HG02943 (cell line): ENCODE measurements around the gene IL19.

Experiments
- ATAC-seq: cut with Tn5 transposase; IDR thresholded peaks from one replicate; pipeline ENCODE4 v1.9.1; 2021; ENCODE audit warnings: mild to moderate bottlenecking, low read depth, moderate library complexity; ENCODE audit not compliant: unreplicated experiment

IL19 gene

DNA sequence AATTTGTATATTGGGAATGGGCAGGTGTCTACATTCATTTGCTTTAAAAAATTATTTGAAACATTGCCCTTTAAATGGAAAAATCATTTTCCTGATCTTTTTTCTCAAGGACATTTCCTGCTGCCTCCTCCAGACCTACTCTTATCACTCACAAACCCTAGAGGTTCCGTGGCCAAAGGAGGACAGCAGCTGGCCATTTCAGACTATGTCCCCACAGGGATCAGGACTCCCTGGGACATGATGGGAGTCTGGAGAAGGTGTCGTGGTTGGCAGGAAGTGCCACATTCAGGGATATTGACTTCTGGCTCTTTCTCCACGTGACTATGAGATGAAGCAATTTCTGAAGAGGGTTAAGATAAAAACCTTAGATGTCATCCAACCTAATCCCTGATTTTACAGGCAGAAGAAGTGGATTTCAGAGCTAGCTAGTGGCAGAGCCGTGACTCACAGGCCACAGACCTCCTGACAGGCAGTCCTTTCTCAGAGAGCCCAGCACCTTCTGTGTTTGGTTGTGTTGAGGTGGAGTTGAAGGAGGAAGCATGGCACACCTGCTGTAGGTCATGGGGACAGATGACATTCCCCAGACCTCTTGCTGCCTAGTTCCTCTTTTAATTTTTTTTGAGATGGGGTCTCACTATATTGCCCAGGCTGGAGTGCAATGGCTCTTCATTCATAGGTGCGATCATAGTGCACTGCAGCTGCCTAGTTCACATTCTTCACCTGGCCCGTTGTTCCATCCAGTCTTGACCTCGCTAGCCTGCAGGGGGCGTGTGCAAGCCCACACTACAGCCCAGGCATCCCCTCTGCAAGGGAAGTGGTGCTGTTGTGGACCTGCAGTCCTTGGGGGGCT lies 27.2 kb downstream of the IL19 start:
- ATAC-seq: no peak

DNA sequence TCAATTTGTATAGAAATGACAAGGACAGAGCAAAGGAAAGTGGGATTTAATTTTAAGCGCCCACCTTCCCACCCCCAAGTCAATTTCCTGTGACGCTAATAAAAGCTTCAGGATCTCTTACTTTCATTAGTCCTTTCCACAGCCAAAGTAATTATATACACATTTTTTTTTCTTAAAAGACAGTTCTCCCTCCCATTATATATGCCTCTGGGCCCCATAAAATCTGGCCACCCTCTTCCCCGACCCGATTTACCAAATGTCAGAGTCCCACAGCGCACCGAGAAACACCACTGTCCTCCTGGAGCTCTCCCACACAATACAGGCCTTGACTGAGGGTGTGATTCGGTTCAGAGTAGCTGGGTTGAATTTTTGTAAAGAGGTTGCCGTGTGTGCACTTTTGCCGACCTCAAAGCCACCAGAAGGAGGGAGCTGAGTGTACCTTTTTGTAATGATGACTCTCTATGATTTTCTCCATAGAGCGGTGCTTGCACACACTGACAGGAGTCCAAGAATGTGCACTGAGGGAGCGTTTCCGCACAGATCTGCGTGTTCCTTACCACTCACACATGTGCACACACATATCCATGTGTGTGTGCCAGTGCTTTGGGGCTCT lies 27.9 kb downstream of the IL19 start:
- ATAC-seq: no peak

DNA sequence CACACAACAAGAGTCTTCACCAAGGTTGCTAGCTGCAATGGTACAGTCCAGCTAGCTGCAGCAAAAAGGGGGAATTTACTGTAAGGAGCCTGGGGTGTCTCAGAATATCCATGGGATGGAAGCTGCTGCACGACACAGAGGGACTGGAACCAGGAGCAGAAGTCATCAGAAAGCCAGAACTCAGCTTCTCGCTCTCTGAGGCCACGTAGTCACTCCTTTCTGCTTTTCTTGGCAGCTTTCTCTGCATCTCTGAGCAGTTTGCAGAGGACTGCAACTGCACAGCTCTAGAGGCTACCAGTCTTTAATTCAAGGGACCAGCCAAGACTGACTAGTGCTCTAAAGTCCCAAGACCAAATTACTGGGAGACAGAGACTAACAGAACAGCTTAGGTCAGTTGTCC lies 28.7 kb downstream of the IL19 start:
- ATAC-seq: no peak

DNA sequence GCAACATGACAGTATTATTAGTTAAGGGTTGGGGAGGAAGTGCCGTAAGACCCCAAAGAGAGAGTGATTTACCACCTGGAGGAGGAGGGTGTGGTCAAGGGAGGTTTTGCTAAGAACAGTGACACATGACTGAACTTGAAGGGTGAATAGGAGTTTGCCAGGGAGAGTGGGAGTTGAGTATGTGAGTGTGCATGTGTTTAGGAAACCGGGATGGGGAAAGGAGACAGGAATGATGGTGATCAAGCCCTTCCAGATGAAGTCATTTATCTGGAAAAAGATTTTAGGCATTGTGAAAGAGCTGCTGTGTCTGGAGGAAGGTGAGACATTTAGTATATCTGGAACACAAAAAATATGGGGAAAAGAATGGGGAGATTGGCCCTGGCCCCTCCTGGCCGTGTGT lies 29.8 kb downstream of the IL19 start:
- ATAC-seq: no peak

DNA sequence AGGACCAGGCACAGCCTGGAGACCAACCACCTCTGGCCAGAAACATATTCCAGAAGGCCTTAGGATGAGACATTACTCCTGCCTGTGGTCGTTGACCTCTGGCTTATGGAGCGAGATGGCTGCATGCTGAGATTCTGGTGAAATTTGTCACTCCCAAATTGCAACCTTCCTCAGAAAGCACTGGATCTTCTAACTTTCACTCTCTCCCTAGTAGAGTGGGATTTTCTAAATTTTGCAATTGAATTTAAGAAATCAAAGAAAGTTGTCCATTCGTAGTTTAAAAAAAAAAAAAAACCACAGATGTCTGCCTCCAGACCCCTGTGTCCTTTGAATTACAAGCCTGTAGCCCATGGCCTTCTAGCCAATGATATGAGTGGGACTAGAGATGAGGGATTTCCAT lies 30.3 kb downstream of the IL19 start:
- ATAC-seq: no peak

DNA sequence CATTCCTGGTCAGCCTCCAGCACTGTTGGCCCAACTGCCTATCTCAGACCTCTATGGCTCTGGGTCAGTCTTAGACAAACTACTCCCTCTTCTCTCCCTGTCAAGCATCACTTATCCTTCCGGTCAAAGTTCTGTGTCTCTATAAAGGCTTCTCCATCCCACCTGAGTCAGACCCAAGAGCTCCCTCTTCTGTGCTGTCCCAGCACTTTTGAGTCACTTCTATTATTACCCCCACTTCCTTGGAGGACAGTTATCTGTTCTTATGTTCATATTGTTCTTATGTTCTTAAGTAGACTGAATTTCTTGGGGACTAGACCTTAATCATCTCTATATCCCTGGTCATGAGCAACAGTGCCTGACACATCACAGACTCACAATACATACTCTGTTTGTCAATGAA lies 30.9 kb downstream of the IL19 start:
- ATAC-seq: no peak

DNA sequence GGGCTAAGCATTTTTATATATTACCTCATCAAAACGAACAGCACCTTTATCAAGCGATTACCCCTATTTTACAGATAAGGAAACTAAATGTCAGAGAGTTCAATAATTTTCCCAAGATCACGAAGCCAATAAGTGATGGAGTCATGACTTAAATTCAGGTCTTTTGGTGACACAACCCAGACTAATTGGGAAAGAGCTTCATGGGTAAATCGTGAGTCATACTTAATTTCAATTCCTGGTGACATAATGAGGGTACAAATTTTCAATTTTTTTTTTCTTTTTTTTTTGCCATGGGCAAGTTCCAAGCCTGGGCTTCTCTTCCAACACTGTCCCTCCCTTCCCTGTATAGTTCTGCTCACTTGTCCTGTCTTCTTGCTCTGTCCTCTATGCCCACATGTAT lies 31.8 kb downstream of the IL19 start:
- ATAC-seq: no peak

DNA sequence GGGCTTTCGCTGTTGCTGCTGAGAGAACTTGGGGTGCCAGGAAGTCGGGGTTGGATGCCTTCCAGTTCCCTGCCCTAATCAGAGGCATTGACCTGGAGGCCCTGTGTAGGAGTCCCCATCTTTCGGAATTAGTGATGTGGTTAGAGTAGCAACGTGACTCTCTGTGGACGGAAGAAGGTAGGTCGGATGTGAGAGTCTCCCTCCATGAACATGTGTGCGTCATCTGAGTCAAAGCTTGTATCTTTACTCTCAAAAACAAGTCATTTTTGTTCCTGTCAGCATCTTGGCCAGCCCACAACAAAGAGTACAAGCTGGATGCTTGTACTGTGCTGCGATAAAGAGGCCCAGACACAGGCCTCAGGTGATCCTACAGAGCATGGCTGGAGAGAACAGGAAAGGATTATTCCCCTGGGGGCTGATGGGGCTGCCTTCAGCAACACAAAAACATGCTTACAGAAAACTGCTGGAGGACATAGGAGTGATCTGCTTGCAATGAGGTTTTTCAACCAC lies 32.7 kb downstream of the IL19 start:
- peak; percentile 89 for ATAC-seq

DNA sequence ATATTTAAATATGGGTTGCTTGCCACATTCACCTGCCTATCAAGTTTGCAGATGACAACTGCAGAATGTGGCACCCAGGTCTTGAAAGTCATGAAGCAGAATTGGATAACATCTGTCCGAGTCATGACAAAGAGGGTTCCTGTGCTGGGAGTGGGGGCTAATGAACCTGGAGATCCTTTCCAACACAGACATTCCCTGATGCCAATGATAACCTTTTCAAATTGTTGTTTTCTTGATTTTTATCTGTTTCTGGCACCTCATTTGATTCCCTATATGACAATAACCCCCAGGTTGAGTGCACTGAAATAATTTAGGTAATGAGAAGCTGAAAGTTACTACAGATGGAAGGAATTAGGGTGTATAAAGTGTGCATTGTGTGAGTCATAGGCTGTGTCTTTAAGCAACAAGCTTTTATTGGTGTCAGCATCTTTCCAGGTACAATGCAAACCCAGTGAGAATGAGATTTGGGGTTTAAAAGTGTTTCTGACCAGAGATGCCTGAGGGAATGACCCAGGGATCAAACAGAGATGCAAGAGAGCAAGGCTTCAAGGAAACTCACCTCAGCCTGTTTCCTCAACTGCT lies 33.7 kb downstream of the IL19 start:
- no peak for ATAC-seq

DNA sequence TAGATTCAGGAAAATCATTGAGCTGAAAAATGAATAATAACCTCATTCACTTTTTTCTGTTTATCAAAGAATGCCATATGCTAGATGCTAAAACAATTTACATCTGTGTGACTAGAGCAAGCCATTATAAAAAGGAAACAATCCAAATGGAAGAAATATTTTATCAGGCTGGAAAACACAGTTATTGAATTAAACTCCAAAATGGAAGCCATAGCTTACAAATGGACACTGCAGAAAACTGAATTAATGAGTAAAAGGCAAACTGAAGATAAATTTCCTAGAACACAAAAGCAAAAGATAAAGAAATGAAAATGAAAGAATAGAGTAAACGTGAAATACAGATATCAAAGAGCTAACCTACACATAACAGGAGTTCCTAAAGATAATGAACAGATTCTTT lies 34.8 kb downstream of the IL19 start:
- no peak for ATAC-seq

DNA sequence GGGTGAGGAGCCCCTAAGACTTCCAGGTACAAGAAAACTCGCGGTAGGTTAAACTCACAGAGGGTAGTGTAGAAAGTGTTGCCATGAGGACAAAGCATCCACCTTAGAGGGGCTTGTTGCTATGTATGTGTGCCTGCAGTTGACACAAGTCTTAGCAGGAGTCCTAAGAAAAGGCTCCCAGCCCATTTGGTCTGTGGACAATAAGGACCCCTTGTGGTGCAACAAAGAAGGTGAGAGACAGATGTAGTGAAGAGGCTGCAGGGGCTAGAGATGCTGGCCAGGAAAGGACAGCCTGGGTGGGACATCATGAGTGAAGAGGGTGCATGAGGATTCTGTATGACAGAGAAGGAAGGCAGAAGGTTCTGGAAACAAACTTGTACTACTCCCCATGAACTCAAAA lies 38.0 kb downstream of the IL19 start:
- ATAC-seq: no peak

DNA sequence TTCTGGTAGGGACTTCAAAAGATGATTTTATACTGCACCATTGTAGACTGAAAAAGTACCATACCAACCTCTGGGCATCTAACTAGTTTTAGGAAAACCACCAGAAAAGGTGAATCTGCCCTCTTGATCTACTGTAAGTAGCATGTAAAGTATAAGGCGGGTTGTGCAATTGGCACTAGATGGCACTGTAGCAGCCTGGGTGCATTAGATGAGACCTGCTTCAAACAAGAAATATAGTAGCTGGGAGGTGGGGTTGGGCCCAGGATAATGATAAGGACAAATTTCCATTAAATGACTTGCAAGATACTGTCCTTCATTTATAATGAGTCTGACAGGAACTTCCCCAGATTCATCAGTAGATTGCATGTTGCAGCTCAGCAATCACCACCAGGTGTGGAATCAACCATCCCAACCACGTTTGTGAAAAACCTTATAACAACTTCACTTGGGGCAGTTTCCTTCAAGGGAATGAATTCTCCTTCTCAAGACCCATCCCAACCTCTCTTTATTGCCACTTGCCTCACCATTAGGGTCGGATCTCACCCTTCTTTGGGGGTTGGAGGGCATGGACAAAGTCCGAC lies 39.0 kb downstream of the IL19 start:
- no peak for ATAC-seq

DNA sequence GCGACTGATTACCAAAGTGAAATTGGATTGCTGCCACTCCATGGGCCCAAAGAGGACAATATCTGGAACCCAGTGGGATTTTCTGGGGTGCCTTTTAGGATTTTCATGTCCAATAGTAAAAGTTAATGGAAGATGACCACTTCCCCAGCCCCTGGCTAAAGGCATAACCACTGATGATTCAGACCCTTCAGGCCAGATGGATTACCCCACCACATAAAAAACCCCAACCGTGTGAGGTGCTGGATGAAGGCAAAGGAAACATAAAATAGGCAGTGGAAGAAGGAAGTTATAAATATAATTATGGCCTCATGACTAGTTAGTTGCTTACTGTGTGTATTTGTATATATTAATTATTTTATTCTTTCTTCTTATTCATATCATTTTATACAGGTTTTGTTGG lies 41.9 kb downstream of the IL19 start:
- ATAC-seq: no peak

DNA sequence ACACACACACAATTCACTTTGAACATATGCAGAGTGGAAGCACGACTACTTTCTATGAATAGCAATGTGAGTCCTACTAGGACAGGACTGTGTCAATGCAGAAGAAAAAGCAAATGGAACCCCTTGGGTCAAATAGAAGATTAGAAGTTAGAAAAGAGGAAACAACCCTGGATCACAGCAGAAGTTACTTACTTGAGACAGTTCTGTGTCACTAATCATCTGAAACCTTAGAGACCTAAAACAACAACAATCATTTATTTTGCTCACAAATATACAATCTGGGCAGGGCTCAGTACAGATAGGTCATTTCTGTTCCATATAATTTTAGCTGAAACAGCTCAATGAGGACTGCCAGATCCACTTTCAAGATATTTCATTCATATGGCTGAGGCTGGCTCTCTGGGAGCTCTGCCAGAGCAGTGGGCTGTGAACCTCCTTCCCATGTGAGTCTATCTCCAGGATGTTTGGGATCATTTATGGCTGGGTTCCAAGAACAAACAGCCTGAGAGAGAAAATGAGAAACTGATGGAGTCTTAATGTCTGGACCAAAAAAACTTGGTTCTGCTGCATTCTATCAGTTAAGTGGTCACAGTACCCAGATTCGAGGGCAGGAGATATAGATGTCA lies 44.3 kb downstream of the IL19 start:
- ATAC-seq: no peak

DNA sequence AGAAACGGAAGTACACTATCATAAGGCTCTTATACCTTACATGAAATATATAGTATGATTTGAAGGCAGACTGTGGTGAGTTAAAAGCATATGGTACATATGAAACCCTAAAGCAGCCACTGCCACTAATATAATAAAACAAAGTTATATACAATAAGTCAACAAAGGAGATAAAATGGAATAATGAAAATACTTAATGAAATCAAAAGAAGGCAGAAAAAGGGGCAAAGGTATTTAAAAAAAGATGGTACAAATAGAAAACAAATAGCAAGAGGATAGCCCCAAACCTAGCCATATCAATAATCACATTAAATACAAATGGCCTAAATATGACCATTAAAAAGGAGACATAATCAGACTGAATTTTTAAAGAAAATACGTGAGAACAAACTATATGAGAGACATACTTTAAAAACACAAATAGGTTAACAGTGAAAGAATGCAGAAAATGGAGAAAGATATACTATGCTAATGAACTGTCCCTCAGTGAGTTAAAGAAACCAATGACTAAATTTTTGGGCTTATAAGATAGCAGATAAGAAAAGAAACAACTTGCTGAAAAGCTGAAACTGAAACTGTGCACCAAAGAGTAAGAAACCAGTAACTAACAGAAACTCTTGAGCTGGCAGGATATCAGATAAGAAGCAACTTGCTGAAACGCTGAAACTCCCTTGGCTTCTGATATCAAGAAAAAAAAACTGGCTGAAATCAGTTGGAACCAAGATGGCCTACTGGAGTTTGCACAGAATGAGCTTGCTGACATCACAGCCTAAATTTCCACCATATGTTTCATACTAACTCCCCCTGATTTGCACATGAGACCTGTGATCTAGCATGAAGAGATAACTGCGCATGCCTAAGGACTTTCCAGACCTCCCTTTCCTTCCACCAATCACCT lies 46.1 kb downstream of the IL19 start:
- ATAC-seq: peak; percentile 76

DNA sequence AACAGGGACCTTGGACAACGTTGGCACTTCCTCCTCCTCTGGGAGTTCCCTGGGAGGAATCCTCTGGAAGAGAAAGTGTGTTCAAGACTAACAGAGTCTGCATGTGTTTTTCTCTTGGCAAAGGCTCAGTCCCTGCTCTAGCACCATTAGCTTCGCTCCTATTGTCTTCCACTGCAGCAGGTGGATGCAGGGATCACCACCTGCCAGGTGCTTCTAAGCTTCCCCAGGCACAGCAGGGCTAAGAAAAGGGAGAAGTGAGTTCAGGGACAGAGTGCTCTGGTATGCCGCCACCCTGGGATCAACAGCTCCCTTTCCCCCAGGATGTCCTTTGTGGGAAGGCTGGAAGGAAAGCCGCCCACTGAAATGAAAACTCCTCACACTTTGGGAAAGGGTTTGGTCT lies 50.9 kb downstream of the IL19 start:
- no peak for ATAC-seq

DNA sequence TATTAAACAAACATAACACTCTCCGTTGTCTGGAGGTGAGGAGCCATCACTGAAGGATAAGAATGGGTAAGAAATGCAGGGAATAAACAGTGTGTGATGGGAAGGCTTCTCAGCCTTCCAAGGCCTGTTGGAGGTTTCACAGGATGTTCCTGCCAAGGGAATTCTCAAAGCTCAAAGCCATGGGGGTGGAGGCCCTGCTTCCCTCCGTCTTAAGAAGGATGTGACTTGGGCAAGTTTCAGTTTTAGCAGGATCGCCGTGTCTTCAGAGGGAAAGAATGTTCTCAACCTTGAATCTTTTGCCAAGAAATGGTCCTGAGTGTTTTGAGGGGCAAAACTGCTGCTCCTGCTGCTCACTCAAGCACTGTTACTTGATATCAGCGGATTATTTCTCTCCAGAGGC lies 53.2 kb downstream of the IL19 start:
- ATAC-seq: no peak

DNA sequence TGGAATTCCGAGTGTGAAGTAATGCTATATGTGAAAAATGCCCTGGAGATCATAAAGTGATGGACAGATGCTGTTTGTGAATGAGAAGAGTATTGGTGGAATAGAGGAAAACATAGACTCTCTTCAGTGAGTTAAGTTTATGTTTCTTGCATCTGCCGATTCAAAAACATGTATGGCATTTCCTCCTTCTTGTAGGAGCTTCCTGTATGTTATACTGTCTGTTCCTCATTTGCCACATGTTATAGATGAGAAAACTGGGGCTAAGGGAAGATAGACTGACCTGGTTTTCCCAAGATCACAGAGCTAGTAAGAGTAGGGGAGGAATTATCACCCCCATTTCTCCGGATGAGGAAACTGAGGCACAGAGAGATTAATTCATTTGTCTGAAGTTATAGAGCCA lies 53.8 kb downstream of the IL19 start:
- no peak for ATAC-seq

DNA sequence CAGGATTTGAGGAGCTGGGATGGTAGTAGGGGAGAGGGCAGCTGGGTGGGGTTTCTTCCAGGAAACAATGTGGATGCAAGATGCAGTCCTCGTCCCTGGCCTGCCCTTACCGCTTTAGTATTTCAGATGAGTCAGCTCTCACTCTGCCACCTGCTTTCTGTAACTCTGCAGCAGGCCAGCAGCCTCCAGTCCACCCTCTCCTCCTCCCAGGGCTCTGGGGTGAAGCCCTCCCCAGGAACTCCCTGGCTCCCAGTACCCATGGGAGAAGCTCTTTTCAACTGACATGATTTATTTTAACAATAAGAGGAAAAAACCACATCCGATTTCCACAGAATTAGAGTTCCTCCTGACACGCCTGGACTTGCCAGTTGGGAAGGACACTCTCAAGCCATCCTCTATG lies 55.8 kb downstream of the IL19 start:
- no peak for ATAC-seq

DNA sequence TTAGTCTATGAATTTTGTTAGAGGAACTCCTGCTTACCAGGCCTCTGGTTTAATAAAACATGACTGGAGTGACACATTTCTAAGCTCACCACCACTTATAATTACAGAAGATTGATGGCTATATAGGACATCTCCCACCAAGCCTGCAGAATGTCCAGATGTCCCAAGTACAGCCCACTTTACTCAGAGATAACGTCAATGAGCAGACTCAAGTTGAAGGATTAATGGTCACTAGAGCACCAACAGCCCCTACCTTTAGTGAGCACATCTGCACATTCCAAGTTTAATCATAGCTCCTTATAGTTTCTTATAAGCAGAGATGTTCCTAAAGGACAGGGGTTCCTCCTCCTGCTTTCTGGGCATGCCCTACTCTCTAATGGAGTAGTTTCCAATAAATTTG lies 57.5 kb downstream of the IL19 start:
- ATAC-seq: no peak
